HepG2 (cell line): Measurements from ENCODE around the gene DENND2A. TPM values are rescaled to one million over a fixed set of nuclear protein-coding genes. Genes with fewer than 3 reads are reported as not detected.

Experiments
- AHR ChIP-seq: IDR thresholded peaks from 2 replicates; pipeline ENCODE4 v1.6.1; 2018; ENCODE audit warnings: missing genetic modification reagents, missing compliant biosample characterization
- FOSL1 ChIP-seq: sonication (generic); formaldehyde crosslinking; IDR thresholded peaks from 2 replicates; pipeline ENCODE4 v1.9.0; 2021; ENCODE audit warnings: missing genetic modification reagents, borderline replicate concordance
- HOXA5 ChIP-seq: sonication (generic); formaldehyde crosslinking; IDR thresholded peaks from 2 replicates; pipeline ENCODE4 v1.4.0; 2020; ENCODE audit warnings: missing genetic modification reagents
- NR2F2 ChIP-seq: IDR thresholded peaks from 2 replicates; pipeline ENCODE4 v1.6.1; 2012; ENCODE audit warnings: low read depth, inconsistent platforms, borderline replicate concordance
- SMYD3 ChIP-seq: sonication (generic); formaldehyde crosslinking; IDR thresholded peaks from 2 replicates; pipeline ENCODE4 v1.8.1; 2023; ENCODE audit warnings: mild to moderate bottlenecking, missing genetic modification reagents
- SOX13 ChIP-seq, 3 experiments: fragments of 450-650 bp in 1 of 3; sonication (generic) in 1 of 3; formaldehyde crosslinking in 1 of 3; IDR thresholded peaks in 2 of 3; conservative IDR thresholded peaks in 1 of 3; 2 replicates each; pipeline versions ENCODE4 v1.5.0 to v1.6.1; 2016 to 2020; ENCODE audit warnings: antibody characterized with exemption in 1 of 3, mild to moderate bottlenecking in 1 of 3, missing compliant biosample characterization in 1 of 3, missing genetic modification reagents in 1 of 3, moderate library complexity in 1 of 3
- SRSF4 ChIP-seq: fragments of 200-400 bp; formaldehyde crosslinking; IDR thresholded peaks from one replicate; pipeline ENCODE4 v1.6.1; 2018; ENCODE audit warnings: mild to moderate bottlenecking, low read depth, low read length, moderate library complexity; ENCODE audit not compliant: poor library complexity, severe bottlenecking
- ZFP37 ChIP-seq: sonication (generic); formaldehyde crosslinking; IDR thresholded peaks from 2 replicates; pipeline ENCODE4 v1.4.0; 2020; ENCODE audit warnings: missing genetic modification reagents, borderline replicate concordance
- ZFP90 ChIP-seq: sonication (generic); formaldehyde crosslinking; IDR thresholded peaks from 2 replicates; pipeline ENCODE4 v1.8.0; 2022; ENCODE audit warnings: missing genetic modification reagents, mild to moderate bottlenecking, inconsistent platforms, borderline replicate concordance
- ZFYVE20 ChIP-seq: sonication (generic); formaldehyde crosslinking; IDR thresholded peaks from 2 replicates; pipeline ENCODE4 v1.8.0; 2023; ENCODE audit warnings: low read depth, mild to moderate bottlenecking, moderate library complexity, missing genetic modification reagents, borderline replicate concordance
- ZNF329 ChIP-seq: sonication (generic); formaldehyde crosslinking; IDR thresholded peaks from 2 replicates; pipeline ENCODE4 v1.9.0; 2021; ENCODE audit warnings: low read depth, mild to moderate bottlenecking, missing genetic modification reagents
- ZNF441 ChIP-seq: sonication (generic); formaldehyde crosslinking; IDR thresholded peaks from 2 replicates; pipeline ENCODE4 v1.7.0; 2021; ENCODE audit warnings: missing genetic modification reagents, borderline replicate concordance
- ZNF841 ChIP-seq: sonication (generic); formaldehyde crosslinking; IDR thresholded peaks from 2 replicates; pipeline ENCODE4 v1.8.1; 2023; ENCODE audit warnings: missing genetic modification reagents, borderline replicate concordance
- polyA plus RNA-seq, 8 experiments: library from polyadenylated mRNA; depleted of rRNA in 3 of 8; stranded (reverse) in 7 of 8; unstranded in 1 of 8; fragments of >200 nt; fragmentation: Illumina TruSeq in 4 of 8; extraction: Trizol in 4 of 8; gene quantifications; 2 replicates each; pipeline versions ENCODE4 v1.2.1 to v1.2.3, GENCODE V29; 2011 to 2016; ENCODE audit warnings: low read depth in 4 of 8, missing spikeins in 1 of 8, mixed read lengths in 1 of 8; ENCODE audit not compliant: insufficient read depth in 1 of 8
- total RNA-seq, 5 experiments: library from RNA; depleted of rRNA; stranded (reverse); fragments of >200 nt; fragmentation: Illumina TruSeq; extraction: Trizol; gene quantifications; 2 replicates each; pipeline ENCODE4 v1.2.3, GENCODE V29; 2016; ENCODE audit warnings: low read depth in 1 of 5
- TF ChIP-seq, protein P1 (sequence below): sonication (generic); formaldehyde crosslinking; IDR thresholded peaks from 2 replicates; pipeline ENCODE4 v1.8.0; 2022; ENCODE audit warnings: missing genetic modification reagents, mild to moderate bottlenecking, moderate library complexity, borderline replicate concordance
- TF ChIP-seq, protein P2 (sequence below): sonication (generic); formaldehyde crosslinking; conservative IDR thresholded peaks from 2 replicates; pipeline ENCODE4 v1.4.0; 2020; ENCODE audit warnings: missing genetic modification reagents
- TF ChIP-seq, protein P3 (sequence below): sonication (generic); formaldehyde crosslinking; IDR thresholded peaks from 2 replicates; pipeline ENCODE4 v1.5.0; 2020; ENCODE audit warnings: missing genetic modification reagents
- TF ChIP-seq, protein P4 (sequence below): sonication (generic); formaldehyde crosslinking; IDR thresholded peaks from 2 replicates; pipeline ENCODE4 v1.9.0; 2021; ENCODE audit warnings: missing genetic modification reagents, borderline replicate concordance
- TF ChIP-seq, protein P5 (sequence below): IDR thresholded peaks from 2 replicates; pipeline ENCODE4 v1.6.1; 2018; ENCODE audit warnings: missing genetic modification reagents, mild to moderate bottlenecking, missing compliant biosample characterization

DENND2A gene
- total and polyA plus RNA-seq, 2 of the 13 experiments (the other 11 are each of a cell fraction or from before 2014, with no cell fraction given): not detected

DNA sequence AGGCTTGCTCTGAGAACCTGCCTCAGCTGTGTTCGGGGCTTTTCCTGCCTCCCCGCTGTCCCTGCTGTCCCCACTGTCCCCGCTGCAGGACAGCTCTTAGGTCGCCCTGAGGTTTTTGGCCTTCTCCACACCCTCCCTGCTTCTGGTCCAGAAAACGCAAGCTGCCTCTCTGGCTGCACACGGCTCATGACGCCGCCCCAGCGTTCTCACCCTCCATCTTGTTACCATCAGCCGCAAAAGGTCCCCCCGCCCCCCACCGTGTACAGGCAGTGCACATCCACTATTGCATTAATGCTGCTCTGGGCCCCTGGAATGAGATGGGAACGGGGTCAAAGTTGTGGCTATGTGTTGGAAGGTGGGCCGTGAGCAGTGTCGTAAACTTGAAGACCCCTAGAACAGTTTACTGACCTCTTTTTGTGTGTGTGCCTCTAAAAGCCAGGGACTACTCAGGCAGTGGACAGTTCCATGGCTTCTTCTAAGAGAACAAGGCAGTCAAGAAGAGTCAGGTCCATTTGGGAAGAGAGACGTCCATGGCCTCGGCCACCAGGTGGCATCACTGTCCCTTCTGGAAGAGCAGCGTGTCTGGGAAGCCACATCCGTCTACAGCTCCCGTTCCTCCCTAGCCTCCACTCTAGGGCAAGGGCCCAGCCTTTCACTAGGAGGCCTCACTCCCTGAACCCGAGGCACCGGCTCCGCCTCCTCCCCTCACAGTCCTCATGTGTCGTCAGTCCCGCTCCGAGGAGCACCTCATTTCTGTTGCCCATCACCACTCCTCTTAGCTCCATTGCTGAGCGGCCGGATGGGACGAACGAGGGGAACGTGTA, 122.9 kb downstream of the DENND2A start (continued):
- TF ChIP-seq, protein P1, sequence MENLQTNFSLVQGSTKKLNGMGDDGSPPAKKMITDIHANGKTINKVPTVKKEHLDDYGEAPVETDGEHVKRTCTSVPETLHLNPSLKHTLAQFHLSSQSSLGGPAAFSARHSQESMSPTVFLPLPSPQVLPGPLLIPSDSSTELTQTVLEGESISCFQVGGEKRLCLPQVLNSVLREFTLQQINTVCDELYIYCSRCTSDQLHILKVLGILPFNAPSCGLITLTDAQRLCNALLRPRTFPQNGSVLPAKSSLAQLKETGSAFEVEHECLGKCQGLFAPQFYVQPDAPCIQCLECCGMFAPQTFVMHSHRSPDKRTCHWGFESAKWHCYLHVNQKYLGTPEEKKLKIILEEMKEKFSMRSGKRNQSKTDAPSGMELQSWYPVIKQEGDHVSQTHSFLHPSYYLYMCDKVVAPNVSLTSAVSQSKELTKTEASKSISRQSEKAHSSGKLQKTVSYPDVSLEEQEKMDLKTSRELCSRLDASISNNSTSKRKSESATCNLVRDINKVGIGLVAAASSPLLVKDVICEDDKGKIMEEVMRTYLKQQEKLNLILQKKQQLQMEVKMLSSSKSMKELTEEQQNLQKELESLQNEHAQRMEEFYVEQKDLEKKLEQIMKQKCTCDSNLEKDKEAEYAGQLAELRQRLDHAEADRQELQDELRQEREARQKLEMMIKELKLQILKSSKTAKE (CRISPR knock-in tag): no peak
- 0 out of 2 replicates have a peak, but pooled peaks have one; percentile 27 for TF ChIP-seq HOXA5 (CRISPR knock-in tag)
- no peak for TF ChIP-seq ZFP90 (CRISPR knock-in tag)
- TF ChIP-seq ZNF329 (CRISPR knock-in tag): no peak
- TF ChIP-seq, protein P2, sequence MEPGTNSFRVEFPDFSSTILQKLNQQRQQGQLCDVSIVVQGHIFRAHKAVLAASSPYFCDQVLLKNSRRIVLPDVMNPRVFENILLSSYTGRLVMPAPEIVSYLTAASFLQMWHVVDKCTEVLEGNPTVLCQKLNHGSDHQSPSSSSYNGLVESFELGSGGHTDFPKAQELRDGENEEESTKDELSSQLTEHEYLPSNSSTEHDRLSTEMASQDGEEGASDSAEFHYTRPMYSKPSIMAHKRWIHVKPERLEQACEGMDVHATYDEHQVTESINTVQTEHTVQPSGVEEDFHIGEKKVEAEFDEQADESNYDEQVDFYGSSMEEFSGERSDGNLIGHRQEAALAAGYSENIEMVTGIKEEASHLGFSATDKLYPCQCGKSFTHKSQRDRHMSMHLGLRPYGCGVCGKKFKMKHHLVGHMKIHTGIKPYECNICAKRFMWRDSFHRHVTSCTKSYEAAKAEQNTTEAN (CRISPR knock-in tag): no peak
- no peak for TF ChIP-seq NR2F2
- TF ChIP-seq ZNF841 (CRISPR knock-in tag): no peak
- TF ChIP-seq, protein P3, sequence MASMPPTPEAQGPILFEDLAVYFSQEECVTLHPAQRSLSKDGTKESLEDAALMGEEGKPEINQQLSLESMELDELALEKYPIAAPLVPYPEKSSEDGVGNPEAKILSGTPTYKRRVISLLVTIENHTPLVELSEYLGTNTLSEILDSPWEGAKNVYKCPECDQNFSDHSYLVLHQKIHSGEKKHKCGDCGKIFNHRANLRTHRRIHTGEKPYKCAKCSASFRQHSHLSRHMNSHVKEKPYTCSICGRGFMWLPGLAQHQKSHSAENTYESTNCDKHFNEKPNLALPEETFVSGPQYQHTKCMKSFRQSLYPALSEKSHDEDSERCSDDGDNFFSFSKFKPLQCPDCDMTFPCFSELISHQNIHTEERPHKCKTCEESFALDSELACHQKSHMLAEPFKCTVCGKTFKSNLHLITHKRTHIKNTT (CRISPR knock-in tag): no peak
- no peak for TF ChIP-seq FOSL1 (CRISPR knock-in tag)
- TF ChIP-seq SRSF4: no peak
- TF ChIP-seq AHR (CRISPR knock-in tag): 0 out of 2 replicates have a peak, but pooled peaks have one; percentile 21
- TF ChIP-seq, protein P4, sequence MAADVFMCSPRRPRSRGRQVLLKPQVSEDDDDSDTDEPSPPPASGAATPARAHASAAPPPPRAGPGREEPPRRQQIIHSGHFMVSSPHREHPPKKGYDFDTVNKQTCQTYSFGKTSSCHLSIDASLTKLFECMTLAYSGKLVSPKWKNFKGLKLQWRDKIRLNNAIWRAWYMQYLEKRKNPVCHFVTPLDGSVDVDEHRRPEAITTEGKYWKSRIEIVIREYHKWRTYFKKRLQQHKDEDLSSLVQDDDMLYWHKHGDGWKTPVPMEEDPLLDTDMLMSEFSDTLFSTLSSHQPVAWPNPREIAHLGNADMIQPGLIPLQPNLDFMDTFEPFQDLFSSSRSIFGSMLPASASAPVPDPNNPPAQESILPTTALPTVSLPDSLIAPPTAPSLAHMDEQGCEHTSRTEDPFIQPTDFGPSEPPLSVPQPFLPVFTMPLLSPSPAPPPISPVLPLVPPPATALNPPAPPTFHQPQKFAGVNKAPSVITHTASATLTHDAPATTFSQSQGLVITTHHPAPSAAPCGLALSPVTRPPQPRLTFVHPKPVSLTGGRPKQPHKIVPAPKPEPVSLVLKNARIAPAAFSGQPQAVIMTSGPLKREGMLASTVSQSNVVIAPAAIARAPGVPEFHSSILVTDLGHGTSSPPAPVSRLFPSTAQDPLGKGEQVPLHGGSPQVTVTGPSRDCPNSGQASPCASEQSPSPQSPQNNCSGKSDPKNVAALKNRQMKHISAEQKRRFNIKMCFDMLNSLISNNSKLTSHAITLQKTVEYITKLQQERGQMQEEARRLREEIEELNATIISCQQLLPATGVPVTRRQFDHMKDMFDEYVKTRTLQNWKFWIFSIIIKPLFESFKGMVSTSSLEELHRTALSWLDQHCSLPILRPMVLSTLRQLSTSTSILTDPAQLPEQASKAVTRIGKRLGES: no peak
- no peak for TF ChIP-seq ZNF441
- TF ChIP-seq ZFP37 (CRISPR knock-in tag): no peak
- TF ChIP-seq SOX13 (IDR thresholded peaks at IDR 0.05): no peak
- TF ChIP-seq SOX13 (CRISPR knock-in tag; conservative IDR thresholded peaks at IDR 0.05 in 1 of 2, IDR thresholded peaks at IDR 0.05 in 1 of 2): 0 out of 4 replicates have a peak, but pooled peaks of 1 of the 2 experiments have one; percentile 12
- TF ChIP-seq ZFYVE20 (CRISPR knock-in tag): no peak
- TF ChIP-seq SMYD3 (CRISPR knock-in tag): no peak
- TF ChIP-seq, protein P5, sequence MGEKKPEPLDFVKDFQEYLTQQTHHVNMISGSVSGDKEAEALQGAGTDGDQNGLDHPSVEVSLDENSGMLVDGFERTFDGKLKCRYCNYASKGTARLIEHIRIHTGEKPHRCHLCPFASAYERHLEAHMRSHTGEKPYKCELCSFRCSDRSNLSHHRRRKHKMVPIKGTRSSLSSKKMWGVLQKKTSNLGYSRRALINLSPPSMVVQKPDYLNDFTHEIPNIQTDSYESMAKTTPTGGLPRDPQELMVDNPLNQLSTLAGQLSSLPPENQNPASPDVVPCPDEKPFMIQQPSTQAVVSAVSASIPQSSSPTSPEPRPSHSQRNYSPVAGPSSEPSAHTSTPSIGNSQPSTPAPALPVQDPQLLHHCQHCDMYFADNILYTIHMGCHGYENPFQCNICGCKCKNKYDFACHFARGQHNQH: 0 out of 2 replicates have a peak, but pooled peaks have one; percentile 48
